HG03432 (cell line): Measurements from ENCODE around the gene TEX47.

Experiments used
- ATAC-seq: cut with Tn5 transposase; IDR thresholded peaks from one replicate; pipeline ENCODE4 v1.9.1; 2021; ENCODE audit warnings: mild to moderate bottlenecking, moderate library complexity; ENCODE audit not compliant: unreplicated experiment

The TEX47 gene

DNA sequence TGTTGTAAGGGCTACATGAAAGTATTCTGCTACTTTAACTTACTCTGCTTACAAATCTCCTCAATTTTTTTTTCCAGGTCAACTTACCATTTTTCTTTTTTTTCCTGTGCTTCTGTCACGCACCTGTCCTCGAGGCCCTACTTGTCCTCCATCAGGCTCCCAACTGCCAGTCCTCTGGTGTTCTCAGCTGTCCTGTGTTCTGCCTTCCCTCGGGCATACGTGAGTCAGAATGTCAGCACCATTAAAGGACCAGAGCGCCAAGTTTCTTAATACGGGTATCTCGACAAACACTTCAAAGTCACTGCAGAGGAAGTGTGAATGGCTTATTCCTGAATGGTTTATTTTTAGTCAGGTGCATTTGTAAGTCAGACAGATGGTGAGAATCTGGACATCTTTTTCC is at the start of gene TEX47:
Gene TEX47 (minus strand): TSS at position 185 of the 400 bp plus-strand sequence. CDS start 795 bp downstream, outside the sequence.
- ATAC-seq, result no peak

DNA sequence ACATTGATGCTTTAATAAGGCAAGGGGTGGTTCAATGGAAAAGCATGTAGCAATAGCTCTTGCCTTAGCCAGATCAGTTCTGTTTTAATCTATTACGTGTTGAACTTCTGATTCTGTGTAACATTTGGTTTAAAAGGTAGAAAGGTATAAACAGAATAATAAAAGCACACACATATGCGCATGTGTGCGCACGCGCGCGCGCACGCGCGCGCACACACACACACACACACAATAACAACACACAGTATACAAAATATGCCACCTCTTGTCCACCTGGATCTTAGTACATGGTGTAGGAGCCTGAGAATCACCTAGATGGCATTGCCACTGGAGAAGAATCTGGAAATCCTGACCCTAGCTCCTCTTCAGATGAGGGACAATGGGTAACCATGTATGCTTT is 49.6 kb upstream of the TEX47 start:
- ATAC-seq, result no peak

DNA sequence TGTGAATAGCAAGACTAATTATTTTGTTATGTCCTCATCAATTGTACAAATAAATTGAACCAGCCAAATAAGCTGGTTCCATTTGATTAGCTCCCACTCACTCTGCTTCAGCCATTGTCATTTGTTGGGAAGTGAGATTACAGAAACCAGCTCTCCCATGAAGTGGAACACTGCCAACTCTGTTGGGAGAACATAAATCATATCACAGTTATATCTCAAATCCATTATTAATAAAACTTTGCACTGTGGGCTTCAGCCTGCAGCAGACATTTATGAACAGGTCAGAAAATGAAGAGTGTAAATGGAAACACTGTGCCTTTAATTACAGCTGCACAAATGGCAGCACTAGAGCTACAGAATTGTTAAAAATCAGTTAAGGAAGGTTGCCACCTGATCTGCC is 46.7 kb upstream of the TEX47 start:
- ATAC-seq, result no peak

GRCh38 chr7:88835147-88835728 is 39.7 kb upstream of the TEX47 start:
- ATAC-seq, result peak; percentile 97

DNA sequence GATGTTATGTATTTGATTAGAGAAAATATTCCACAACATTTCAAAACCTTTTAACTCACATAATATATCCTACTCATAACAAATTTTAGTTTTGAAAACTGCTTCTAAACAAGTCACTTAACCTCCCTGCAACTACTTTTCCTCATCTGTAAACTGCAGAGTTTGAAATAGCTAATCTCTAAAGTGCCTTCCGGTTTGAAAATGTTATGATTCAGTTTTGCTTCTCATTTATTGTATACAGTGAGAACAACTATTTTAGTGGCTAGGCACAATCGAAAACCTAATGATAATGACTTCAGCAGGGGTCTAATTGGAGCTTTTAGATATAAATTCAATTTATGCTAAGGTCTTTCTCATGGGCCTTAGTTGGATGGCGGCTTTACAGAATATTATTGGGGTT is 30.7 kb upstream of the TEX47 start:
- ATAC-seq, result peak; percentile 84

DNA sequence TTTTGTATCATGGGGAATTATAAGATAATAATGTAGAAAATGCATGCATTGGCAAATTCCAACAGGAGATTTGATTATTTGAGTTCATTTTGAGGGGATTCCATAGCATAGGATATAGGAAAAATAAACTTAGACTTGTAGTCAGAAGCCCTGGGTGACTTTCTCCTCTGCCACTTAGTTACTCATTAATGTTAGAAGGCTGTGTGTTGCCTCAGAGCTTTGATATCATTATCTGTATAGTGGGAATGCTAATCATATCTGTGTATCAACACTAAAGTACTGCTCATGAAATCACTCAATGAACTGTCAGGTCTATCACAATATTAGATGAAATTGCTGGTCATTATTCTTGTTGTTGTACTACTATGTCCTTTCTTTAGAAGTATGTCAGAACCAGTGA is 23.0 kb upstream of the TEX47 start:
- no peak for ATAC-seq

- ATAC-seq, result no peak
These were observed 10.9 kb upstream of the TEX47 start for GRCh38 chr7:88806280-88807037.

GRCh38 chr7:88801046-88801445 is 5.5 kb upstream of the TEX47 start:
- no peak for ATAC-seq

- no peak for ATAC-seq
These were observed 3.2 kb downstream of the TEX47 start for GRCh38 chr7:88792361-88792760.

DNA sequence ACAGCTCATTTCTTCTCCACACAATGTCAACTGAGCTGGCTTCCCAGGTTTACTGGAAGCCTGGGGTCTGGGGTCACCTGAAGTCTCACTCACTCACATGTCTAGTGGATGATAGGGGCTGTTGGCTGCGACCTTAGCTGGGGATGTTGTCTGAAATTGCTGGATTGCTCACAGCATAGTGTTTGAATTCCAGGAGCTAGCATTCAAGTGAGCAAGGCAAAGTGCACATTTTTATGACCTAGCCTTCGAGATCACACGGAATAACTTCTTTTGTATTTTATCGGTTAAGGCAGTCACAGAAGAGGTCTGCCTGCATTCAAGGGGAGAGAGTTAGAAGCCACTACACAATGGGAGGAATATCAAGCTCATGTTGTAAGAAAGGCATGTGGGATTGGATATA is 3.6 kb downstream of the TEX47 start:
- no peak for ATAC-seq

DNA sequence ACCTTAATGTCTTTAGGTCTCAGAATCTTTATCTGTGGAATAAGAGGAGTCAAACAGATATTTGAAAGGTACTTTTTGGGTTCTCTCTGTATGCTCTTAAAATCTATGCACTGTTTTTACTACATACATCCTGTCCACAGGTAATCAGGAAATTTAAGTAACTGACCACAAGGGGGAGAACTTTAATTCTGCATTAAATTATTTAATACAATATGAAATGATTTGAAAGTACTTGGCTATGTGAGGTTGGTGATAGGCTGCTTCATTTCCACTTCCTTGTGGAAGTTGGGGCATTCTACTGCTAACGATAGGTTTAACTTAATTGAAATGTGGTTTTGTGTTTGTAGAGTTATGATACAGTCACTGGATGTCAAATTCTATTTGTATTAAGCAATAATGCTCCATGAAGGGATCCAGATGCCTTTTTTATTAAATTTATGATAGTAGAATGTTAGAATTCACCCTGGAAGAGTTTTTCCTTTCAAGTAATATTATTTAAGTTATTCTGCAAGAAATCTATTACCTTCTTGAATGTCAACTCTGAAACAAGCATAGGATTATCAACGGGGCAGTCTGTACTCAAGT is 6.0 kb downstream of the TEX47 start:
- peak; percentile 60 for ATAC-seq

DNA sequence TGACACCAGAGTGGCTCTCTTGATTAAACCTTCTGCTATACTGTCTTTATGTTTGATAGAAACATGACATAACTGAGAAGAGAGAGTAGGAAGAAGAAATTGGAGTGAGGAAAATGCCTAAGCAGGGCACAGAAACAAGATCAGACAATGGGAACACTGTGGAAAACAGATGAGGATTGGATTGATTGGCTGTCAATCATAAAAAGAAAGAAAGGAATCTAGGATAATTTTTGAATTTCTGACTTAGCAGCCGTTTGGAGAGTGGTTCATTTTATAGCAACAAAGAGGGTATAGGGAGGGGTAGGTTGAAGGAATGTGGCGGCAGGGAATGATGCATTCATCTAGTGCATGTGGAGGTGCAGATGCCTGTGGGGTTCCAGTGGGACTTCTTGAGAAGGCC is 7.8 kb downstream of the TEX47 start:
- ATAC-seq, result no peak

DNA sequence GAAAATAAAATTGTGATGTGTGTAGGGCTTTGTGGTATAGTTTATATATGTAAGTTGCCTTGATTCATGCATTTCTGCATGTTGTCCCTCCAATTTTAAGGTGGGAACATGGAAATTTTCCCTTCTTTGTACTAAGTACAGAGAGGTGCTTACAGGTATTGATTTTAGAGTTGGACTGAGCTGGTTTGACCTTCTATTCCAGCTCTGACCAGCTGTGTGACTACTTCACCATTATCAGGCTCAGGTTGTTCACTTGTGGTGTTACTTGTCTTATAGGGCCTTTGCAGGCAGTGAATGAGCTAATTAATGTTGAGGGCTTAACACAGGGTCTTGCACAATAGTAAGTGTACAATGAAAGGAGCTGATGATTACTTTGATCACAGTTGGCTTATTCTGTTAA is 19.7 kb downstream of the TEX47 start:
- no peak for ATAC-seq

GRCh38 chr7:88772776-88773175 is 22.8 kb downstream of the TEX47 start:
- ATAC-seq, result no peak

DNA sequence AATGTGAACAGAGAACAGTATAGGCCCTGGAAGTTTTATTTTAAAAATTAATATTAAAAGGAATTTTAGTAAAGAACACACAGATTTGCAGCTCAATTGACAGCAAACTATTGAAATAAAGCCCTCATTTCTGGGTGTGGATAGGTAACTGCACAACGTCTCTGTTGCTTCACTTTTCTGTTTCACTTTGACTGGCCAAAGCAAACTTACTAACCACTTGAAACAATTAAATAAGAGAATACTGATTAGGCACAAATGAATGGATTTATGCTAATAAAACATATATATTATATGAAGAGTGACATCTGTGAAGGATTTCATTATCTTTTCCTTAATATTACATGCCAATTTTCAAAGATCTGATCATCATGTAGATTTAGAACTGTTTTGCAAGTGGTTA is 24.1 kb downstream of the TEX47 start:
- peak; percentile 71 for ATAC-seq

DNA sequence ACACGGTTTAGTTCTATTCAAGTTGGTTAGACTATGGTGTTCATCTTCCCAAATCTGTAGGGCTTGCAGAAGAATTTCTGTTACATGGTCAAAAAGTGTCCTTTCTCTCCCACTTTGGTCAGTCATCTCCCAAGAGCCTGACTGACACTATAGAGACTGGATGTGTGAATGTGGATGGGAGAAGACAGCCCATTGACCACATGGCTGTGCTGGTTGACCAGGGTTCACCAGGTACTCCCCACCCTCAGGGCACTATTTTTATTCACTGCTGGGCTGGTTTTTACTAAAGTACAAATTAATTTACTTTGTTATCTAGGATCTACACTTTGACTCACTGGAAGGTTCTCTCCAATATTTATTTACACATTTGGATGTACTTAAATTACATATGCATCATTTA is 33.8 kb downstream of the TEX47 start:
- ATAC-seq, result no peak

DNA sequence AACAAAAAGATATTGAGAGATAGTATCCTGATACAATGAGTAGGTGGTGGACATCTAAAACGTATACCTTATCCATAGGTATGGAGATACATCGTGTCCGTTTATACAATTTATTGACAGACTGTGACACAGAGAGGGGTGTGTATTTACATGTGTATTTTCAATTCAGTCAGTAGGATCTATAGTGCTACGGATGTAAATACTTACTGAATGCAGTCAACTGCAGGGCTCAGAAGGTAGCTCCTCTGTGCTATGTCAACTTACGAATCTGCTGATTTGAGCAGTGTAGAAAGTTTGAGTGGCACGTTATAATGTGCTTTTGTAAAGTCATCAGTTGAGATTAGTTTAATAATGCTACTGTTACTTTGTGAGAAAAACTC is 35.4 kb downstream of the TEX47 start:
- ATAC-seq, result peak; percentile 15

- ATAC-seq, result peak; percentile 54
These were observed 36.1 kb downstream of the TEX47 start, which contains the start of gene ZNF804B for GRCh38 chr7:88759230-88760135. TSS of gene ZNF804B (plus strand) at chr7:88759700. CDS start at chr7:88759977, 277 bp downstream.

GRCh38 chr7:88758381-88759229 is 36.9 kb downstream of the TEX47 start:
- peak; percentile 31 for ATAC-seq

- ATAC-seq, result no peak
These were observed 38.2 kb downstream of the TEX47 start for GRCh38 chr7:88757371-88757770.
